Measurements from ENCODE around the gene MAN1C1.

- TF ChIP-seq CTCF (conservative IDR thresholded peaks at IDR 0.05; ENCODE audit: low read depth, low read length) (no peak), EZH2phosphoT487 (IDR thresholded peaks at IDR 0.05; ENCODE audit: borderline replicate concordance, low read length) (no peak)
Measured at GRCh38 chr1:25568834-25569596, 47.6 kb upstream of the MAN1C1 start.
